ENCODE data around the gene FAM20C. TPM values are rescaled to one million over a fixed set of nuclear protein-coding genes. Genes with fewer than 3 reads are reported as not detected.
A peak's percentile ranks its signal among the peaks of the same experiment; 100 is the strongest.

FAM20C gene
- total RNA-seq, 1 experiment from 2014 or later: 62.6 TPM

GRCh38 chr7:167976-168791 lies 24.2 kb upstream of the FAM20C start:
- Histone ChIP-seq H3K9ac (ENCODE audit: extremely low read depth, insufficient read length, low read length) (no peak overlapping the region), H3K79me2 (ENCODE audit: insufficient read depth, low read length) (no peaks in the 10 kb centered on the region), H3K18ac (ENCODE audit: insufficient read length, low read depth, low read length) (no peak overlapping the region), H3K23ac (ENCODE audit: insufficient read length, low read depth, low read length) (no peak overlapping the region), H3K56ac (ENCODE audit: insufficient read length, low read depth, low read length) (no peak overlapping the region), H3K9me3 (ENCODE audit: control insufficient read depth, low read depth, low read length) (no peaks in the 10 kb centered on the region), H2BK20ac (ENCODE audit: low read depth, low read length, poor library complexity, severe bottlenecking) (no peak overlapping the region), H4K20me1 (ENCODE audit: control insufficient read depth, insufficient read depth, insufficient read length) (no peaks in the 10 kb centered on the region), H2BK120ac (ENCODE audit: low read depth, low read length, poor library complexity, severe bottlenecking) (no peak overlapping the region), H3K4me1 (ENCODE audit: insufficient read depth, low read length) (no peaks in the 10 kb centered on the region), H3K79me1 (ENCODE audit: insufficient read depth, low read depth, low read length, poor library complexity, severe bottlenecking) (no peaks in the 10 kb centered on the region), H3K14ac (ENCODE audit: insufficient read depth, low read length) (no peak overlapping the region; the same call in 1 of the 2 replicates), H3K4ac (ENCODE audit: low read depth, low read length) (no peak overlapping the region), H2BK5ac (ENCODE audit: insufficient read length, low read length) (no peak overlapping the region), H2BK12ac (ENCODE audit: insufficient read length, low read depth, low read length) (no peak overlapping the region), H4K91ac (ENCODE audit: insufficient read length, low read depth, low read length) (no peak overlapping the region), H3K27me3 (ENCODE audit: insufficient read depth, low read length) (no peaks in the 10 kb centered on the region), H3T11ph (ENCODE audit: low read length) (no peak overlapping the region), H3K23me2 (ENCODE audit: insufficient read length, low read depth, low read length, poor library complexity, severe bottlenecking) (no peaks in the 10 kb centered on the region), H3K4me2 (ENCODE audit: insufficient read depth, insufficient read length, low read length) (no peak overlapping the region), H2BK15ac (ENCODE audit: low read depth, low read length) (no peak overlapping the region), H3K27ac (ENCODE audit: insufficient read length, low read depth, low read length) (no peak overlapping the region), H4K8ac (replicated peaks; ENCODE audit: insufficient read length, low read depth, low read length) (no peak overlapping the region), H4K5ac (ENCODE audit: insufficient read length, low read depth, low read length) (no peak overlapping the region), H2AFZ (ENCODE audit: low read length) (no peak overlapping the region), H2AK5ac (ENCODE audit: insufficient read length, low read length) (no peak overlapping the region)
- Mint-ChIP-seq H3K4me1 (peaks cover 11 to 13% of the 10 kb centered on the region in 2 experiments), H3K27ac (peak overlapping the region in 1 of 3 experiments; percentile 62; a peak in 1 of 7 replicates), H3K9me3 (peaks cover 0 to 3% of the 10 kb centered on the region in 2 experiments; a peak in 1 of 5 replicates), H3K36me3 (ENCODE audit: insufficient read depth in 1 of 3, low read depth in 3 of 3) (no peaks in the 10 kb centered on the region; a peak in 1 of 7 replicates), H3K27me3 (ENCODE audit: low read depth) (peaks cover 20% of the 10 kb centered on the region), H3K4me3 (no peak overlapping the region; a peak in 1 of 5 replicates)
- no peak for DNase-seq
- TF ChIP-seq, protein P1, sequence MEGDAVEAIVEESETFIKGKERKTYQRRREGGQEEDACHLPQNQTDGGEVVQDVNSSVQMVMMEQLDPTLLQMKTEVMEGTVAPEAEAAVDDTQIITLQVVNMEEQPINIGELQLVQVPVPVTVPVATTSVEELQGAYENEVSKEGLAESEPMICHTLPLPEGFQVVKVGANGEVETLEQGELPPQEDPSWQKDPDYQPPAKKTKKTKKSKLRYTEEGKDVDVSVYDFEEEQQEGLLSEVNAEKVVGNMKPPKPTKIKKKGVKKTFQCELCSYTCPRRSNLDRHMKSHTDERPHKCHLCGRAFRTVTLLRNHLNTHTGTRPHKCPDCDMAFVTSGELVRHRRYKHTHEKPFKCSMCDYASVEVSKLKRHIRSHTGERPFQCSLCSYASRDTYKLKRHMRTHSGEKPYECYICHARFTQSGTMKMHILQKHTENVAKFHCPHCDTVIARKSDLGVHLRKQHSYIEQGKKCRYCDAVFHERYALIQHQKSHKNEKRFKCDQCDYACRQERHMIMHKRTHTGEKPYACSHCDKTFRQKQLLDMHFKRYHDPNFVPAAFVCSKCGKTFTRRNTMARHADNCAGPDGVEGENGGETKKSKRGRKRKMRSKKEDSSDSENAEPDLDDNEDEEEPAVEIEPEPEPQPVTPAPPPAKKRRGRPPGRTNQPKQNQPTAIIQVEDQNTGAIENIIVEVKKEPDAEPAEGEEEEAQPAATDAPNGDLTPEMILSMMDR (conservative IDR thresholded peaks at IDR 0.05): no peak
- WGBS (ENCODE audit: extremely low coverage, insufficient read length, low lambda C conversion rate): no CpG with 5 or more reads among the region's 31 CpGs
